ENCODE results near the gene SLC39A8. TPM values are rescaled to one million over a fixed set of nuclear protein-coding genes. Genes with fewer than 3 reads are reported as not detected.

SLC39A8 gene
- polyA plus RNA-seq, 2 of the 4 experiments (the other 2 are of a cell fraction), result 14.1 to 20.4 TPM

- H3K4me2 ChIP-seq, result no peak overlapping the region
- ChIA-PET CTCF (no interaction called here), POLR2A (no interaction called here)
- no peaks in the 10 kb centered on the region for H3K4me1 ChIP-seq
- no peak overlapping the region for H3K4me3 ChIP-seq
- ATAC-seq (no peak), FAIRE-seq (no peak), DNase-seq (ENCODE audit: low read depth in 1 of 2, low spot score in 1 of 2) (no peak)
- TF ChIP-seq E2F6 (IDR thresholded peaks at IDR 0.05; ENCODE audit: borderline replicate concordance, low read depth), result no peak
- TF ChIP-seq EHF (CRISPR knock-in tag; IDR thresholded peaks at IDR 0.05), result no peak
- no peak for TF ChIP-seq MAFK (IDR thresholded peaks at IDR 0.05; ENCODE audit: partially characterized antibody)
- no peak for TF ChIP-seq REST (IDR thresholded peaks at IDR 0.05)
- no peak for TF ChIP-seq JUN (IDR thresholded peaks at IDR 0.05)
- TF ChIP-seq, protein P1, sequence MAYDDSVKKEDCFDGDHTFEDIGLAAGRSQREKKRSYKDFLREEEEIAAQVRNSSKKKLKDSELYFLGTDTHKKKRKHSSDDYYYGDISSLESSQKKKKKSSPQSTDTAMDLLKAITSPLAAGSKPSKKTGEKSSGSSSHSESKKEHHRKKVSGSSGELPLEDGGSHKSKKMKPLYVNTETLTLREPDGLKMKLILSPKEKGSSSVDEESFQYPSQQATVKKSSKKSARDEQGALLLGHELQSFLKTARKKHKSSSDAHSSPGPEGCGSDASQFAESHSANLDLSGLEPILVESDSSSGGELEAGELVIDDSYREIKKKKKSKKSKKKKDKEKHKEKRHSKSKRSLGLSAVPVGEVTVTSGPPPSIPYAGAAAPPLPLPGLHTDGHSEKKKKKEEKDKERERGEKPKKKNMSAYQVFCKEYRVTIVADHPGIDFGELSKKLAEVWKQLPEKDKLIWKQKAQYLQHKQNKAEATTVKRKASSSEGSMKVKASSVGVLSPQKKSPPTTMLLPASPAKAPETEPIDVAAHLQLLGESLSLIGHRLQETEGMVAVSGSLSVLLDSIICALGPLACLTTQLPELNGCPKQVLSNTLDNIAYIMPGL (CRISPR knock-in tag; IDR thresholded peaks at IDR 0.05; ENCODE audit: borderline replicate concordance), result no peak
- TF ChIP-seq, protein P2, sequence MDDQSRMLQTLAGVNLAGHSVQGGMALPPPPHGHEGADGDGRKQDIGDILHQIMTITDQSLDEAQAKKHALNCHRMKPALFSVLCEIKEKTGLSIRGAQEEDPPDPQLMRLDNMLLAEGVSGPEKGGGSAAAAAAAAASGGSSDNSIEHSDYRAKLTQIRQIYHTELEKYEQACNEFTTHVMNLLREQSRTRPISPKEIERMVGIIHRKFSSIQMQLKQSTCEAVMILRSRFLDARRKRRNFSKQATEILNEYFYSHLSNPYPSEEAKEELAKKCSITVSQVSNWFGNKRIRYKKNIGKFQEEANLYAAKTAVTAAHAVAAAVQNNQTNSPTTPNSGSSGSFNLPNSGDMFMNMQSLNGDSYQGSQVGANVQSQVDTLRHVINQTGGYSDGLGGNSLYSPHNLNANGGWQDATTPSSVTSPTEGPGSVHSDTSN (IDR thresholded peaks at IDR 0.05), result no peak
- no peak for TF ChIP-seq CHD4 (IDR thresholded peaks at IDR 0.05; ENCODE audit: borderline replicate concordance)
- no peak for TF ChIP-seq GATA3 (IDR thresholded peaks at IDR 0.05; ENCODE audit: borderline replicate concordance)
- no peak for TF ChIP-seq RAD21 (conservative IDR thresholded peaks at IDR 0.05 in 1 of 2, IDR thresholded peaks at IDR 0.05 in 1 of 2)
- TF ChIP-seq EHMT2 (IDR thresholded peaks at IDR 0.05; ENCODE audit: low read depth), result no peak
- TF ChIP-seq HEYL (CRISPR knock-in tag; IDR thresholded peaks at IDR 0.05), result no peak
- no peaks in the 10 kb centered on the region for H3K9me3 ChIP-seq
- H3K27ac ChIP-seq, result no peak overlapping the region
Observed at GRCh38 chr4:102268355-102268754, 76.9 kb downstream of the SLC39A8 start.

GRCh38 chr4:102263024-102263787, 82.1 kb downstream of the SLC39A8 start:
- FAIRE-seq (no peak), DNase-seq (ENCODE audit: low read depth in 1 of 2, low spot score in 1 of 2) (peak; percentile 31 to 66), ATAC-seq (peak; percentile 96 to 98)
- no peaks in the 10 kb centered on the region for H3K9me3 ChIP-seq
- ChIA-PET POLR2A (no interaction called here), CTCF (interaction anchor here (0.6 to 1.4 kb wide), 7 partner anchors 16 to 1066 kb away, joined by 3 to 4 read pairs (median 3); no protein-coding TSS in a partner anchor)
- peaks cover 6% of the 10 kb centered on the region for H3K4me1 ChIP-seq
- WGBS (ENCODE audit: missing lambda C conversion rate), result 28% methylated on average over 3 of the region's 3 CpGs
- H3K27ac ChIP-seq, result peak overlapping the region in 1 of 2 experiments; percentile 47; a peak in 1 of 6 replicates
- no peak overlapping the region for H3K4me3 ChIP-seq
- peak overlapping the region; percentile 42; the same call in 2 of the 3 replicates for H3K4me2 ChIP-seq
- TF ChIP-seq FOXS1 (CRISPR knock-in tag; IDR thresholded peaks at IDR 0.05) (no peak), CBX8 (IDR thresholded peaks at IDR 0.05) (no peak), HOXB13 (CRISPR knock-in tag; IDR thresholded peaks at IDR 0.05; ENCODE audit: low read depth) (no peak), FOSL2 (IDR thresholded peaks at IDR 0.05) (no peak), FOSL2 (CRISPR knock-in tag; IDR thresholded peaks at IDR 0.05) (0 out of 2 replicates have a peak, but pooled peaks have one; percentile 31), RAD21 (conservative IDR thresholded peaks at IDR 0.05 in 1 of 2, IDR thresholded peaks at IDR 0.05 in 1 of 2) (peak; percentile 84 to 87), POLR2A (IDR thresholded peaks at IDR 0.05; ENCODE audit: low read length) (no peak), NFE2L2 (conservative IDR thresholded peaks at IDR 0.05; ENCODE audit: low read length) (no peak), RARB (CRISPR knock-in tag; IDR thresholded peaks at IDR 0.05) (no peak), CEBPB (IDR thresholded peaks at IDR 0.05) (no peak), MAZ (IDR thresholded peaks at IDR 0.05; ENCODE audit: borderline replicate concordance, low read depth, low read length) (no peak), GATA3 (IDR thresholded peaks at IDR 0.05; ENCODE audit: borderline replicate concordance) (0 out of 2 replicates have a peak, but pooled peaks have one; percentile 37), KDM1A (IDR thresholded peaks at IDR 0.05; ENCODE audit: low read depth) (no peak), JUN (IDR thresholded peaks at IDR 0.05) (no peak), ZC3H11A (IDR thresholded peaks at IDR 0.05) (no peak), SMC3 (IDR thresholded peaks at IDR 0.05) (peak; percentile 85)
- TF ChIP-seq, protein P3, sequence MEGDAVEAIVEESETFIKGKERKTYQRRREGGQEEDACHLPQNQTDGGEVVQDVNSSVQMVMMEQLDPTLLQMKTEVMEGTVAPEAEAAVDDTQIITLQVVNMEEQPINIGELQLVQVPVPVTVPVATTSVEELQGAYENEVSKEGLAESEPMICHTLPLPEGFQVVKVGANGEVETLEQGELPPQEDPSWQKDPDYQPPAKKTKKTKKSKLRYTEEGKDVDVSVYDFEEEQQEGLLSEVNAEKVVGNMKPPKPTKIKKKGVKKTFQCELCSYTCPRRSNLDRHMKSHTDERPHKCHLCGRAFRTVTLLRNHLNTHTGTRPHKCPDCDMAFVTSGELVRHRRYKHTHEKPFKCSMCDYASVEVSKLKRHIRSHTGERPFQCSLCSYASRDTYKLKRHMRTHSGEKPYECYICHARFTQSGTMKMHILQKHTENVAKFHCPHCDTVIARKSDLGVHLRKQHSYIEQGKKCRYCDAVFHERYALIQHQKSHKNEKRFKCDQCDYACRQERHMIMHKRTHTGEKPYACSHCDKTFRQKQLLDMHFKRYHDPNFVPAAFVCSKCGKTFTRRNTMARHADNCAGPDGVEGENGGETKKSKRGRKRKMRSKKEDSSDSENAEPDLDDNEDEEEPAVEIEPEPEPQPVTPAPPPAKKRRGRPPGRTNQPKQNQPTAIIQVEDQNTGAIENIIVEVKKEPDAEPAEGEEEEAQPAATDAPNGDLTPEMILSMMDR (IDR thresholded peaks at IDR 0.05), result peak; percentile 65
- TF ChIP-seq, protein P4, sequence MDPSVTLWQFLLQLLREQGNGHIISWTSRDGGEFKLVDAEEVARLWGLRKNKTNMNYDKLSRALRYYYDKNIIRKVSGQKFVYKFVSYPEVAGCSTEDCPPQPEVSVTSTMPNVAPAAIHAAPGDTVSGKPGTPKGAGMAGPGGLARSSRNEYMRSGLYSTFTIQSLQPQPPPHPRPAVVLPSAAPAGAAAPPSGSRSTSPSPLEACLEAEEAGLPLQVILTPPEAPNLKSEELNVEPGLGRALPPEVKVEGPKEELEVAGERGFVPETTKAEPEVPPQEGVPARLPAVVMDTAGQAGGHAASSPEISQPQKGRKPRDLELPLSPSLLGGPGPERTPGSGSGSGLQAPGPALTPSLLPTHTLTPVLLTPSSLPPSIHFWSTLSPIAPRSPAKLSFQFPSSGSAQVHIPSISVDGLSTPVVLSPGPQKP (IDR thresholded peaks at IDR 0.05; ENCODE audit: low read depth, low read length), result no peak
